T-helper 1 cell (primary cell): ENCODE measurements around the gene METTL21C.

Experiments
- DNase-seq, 5 donors: peaks; one replicate each; pipeline ENCODE4 v3.0.0-alpha.2; 2012 to 2020

METTL21C gene

GRCh38 chr13:102697264-102697663, 2.4 kb upstream of the METTL21C start:
- no peak for DNase-seq

- DNase-seq = no peak
These were observed 1.6 kb upstream of the METTL21C start for GRCh38 chr13:102696465-102696864.

GRCh38 chr13:102693776-102694175, 1.1 kb downstream of the METTL21C start:
- no peak for DNase-seq

GRCh38 chr13:102693250-102693649, 1.6 kb downstream of the METTL21C start:
- DNase-seq = no peak

GRCh38 chr13:102692491-102692826, 2.4 kb downstream of the METTL21C start:
- no peak for DNase-seq

GRCh38 chr13:102690883-102691282, 4.0 kb downstream of the METTL21C start:
- no peak for DNase-seq

GRCh38 chr13:102688306-102688973, 6.4 kb downstream of the METTL21C start:
- no peak for DNase-seq

- no peak for DNase-seq
These were observed 7.3 kb downstream of the METTL21C start for GRCh38 chr13:102687520-102687919.

GRCh38 chr13:102686024-102686423, 8.8 kb downstream of the METTL21C start:
- no peak for DNase-seq

- no peak for DNase-seq
These were observed 11.2 kb downstream of the METTL21C start for GRCh38 chr13:102683637-102684036.

GRCh38 chr13:102682727-102683126, 12.1 kb downstream of the METTL21C start:
- no peak for DNase-seq

- DNase-seq = no peak
These were observed 12.6 kb downstream of the METTL21C start for GRCh38 chr13:102682211-102682610.

- peak in 1 of 5 donors; percentile 42 for DNase-seq
These were observed 13.8 kb downstream of the METTL21C start for GRCh38 chr13:102680842-102681740.

GRCh38 chr13:102680133-102680717, 14.6 kb downstream of the METTL21C start:
- DNase-seq = no peak

GRCh38 chr13:102679449-102680132, 15.3 kb downstream of the METTL21C start:
- peak in 1 of 5 donors; percentile 20 for DNase-seq

GRCh38 chr13:102678339-102679107, 16.3 kb downstream of the METTL21C start:
- no peak for DNase-seq

- DNase-seq = no peak
These were observed 17.7 kb downstream of the METTL21C start for GRCh38 chr13:102677122-102677521.

GRCh38 chr13:102675115-102675514, 19.7 kb downstream of the METTL21C start:
- no peak for DNase-seq

GRCh38 chr13:102670130-102670529, 24.7 kb downstream of the METTL21C start:
- no peak for DNase-seq

GRCh38 chr13:102667911-102668310, 26.9 kb downstream of the METTL21C start:
- DNase-seq = no peak

- DNase-seq = no peak
These were observed 27.8 kb downstream of the METTL21C start for GRCh38 chr13:102667023-102667422.

- no peak for DNase-seq
These were observed 35.6 kb downstream of the METTL21C start for GRCh38 chr13:102659168-102659713.
